H1 (cell line): ENCODE data around the gene ITFG2. TPM values are rescaled to one million over a fixed set of nuclear protein-coding genes. Genes with fewer than 3 reads are reported as not detected.
"Not testable (repeated sequence)": the region's sequence is repeated elsewhere in the genome, so short reads cannot be mapped to it uniquely, and the experiment has no call there.

Experiments used
- CTCF ChIA-PET: fragments of 300-600 bp; sonication (Branson Sonifier 250); formaldehyde crosslinking; loops from one replicate; lab custom pipeline; 2021; ENCODE audit not compliant: partially characterized antibody; lab: Charles Lee
- POLR2A ChIA-PET: fragments of 300-600 bp; sonication (Branson Sonifier 250); formaldehyde crosslinking; loops from one replicate; lab custom pipeline; 2021; ENCODE audit warnings: inconsistent platforms; ENCODE audit not compliant: partially characterized antibody; lab: Charles Lee
- DNase-seq, 2 experiments: peaks; one replicate each; pipeline versions ENCODE4 v3.0.0 to v3.0.0-alpha.2; 2010 to 2022; ENCODE audit warnings: low spot score in 2 of 2, low read depth in 1 of 2, mixed read lengths in 1 of 2
- FAIRE-seq: peaks from 2 replicates; lab custom pipeline; 2011; peaks lifted over from hg19 to GRCh38; lab: Jason Lieb, UNC
- H2AFZ ChIP-seq: 2 replicates; pipeline ENCODE4 v1.8.1; 2012; ENCODE audit warnings: low read length, inconsistent platforms
- H2AK5ac ChIP-seq: 2 replicates; pipeline ENCODE4 v1.6.1; 2013; ENCODE audit warnings: low read depth, low read length
- H2BK120ac ChIP-seq: replicated peaks from 2 replicates; pipeline ENCODE3; 2013; ENCODE audit warnings: low read depth, low read length, inconsistent platforms
- H2BK12ac ChIP-seq: 2 replicates; pipeline ENCODE4 v1.6.1; 2013; ENCODE audit warnings: low read depth, low read length
- H2BK15ac ChIP-seq: 2 replicates; pipeline ENCODE4 v1.6.1; 2013; ENCODE audit warnings: low read length
- H2BK20ac ChIP-seq: 2 replicates; pipeline ENCODE4 v1.6.1; 2013; ENCODE audit warnings: low read length
- H2BK5ac ChIP-seq: 2 replicates; pipeline ENCODE4 v1.6.1; 2013; ENCODE audit warnings: low read depth, low read length
- H3K14ac ChIP-seq: 2 replicates; pipeline ENCODE4 v1.6.1; 2013; ENCODE audit warnings: inconsistent platforms; ENCODE audit not compliant: insufficient read length
- H3K18ac ChIP-seq: 2 replicates; pipeline ENCODE4 v1.6.1; 2013; ENCODE audit warnings: low read length; ENCODE audit errors: extremely low read depth
- H3K23ac ChIP-seq: 2 replicates; pipeline ENCODE4 v1.6.1; 2013; ENCODE audit warnings: inconsistent platforms; ENCODE audit not compliant: insufficient read length
- H3K23me2 ChIP-seq: 2 replicates; pipeline ENCODE4 v1.6.1; 2013; ENCODE audit warnings: low read depth, low read length
- H3K27ac ChIP-seq: 2 replicates; pipeline ENCODE4 v1.6.1; 2011; ENCODE audit warnings: low read depth, low read length, inconsistent platforms
- H3K27me3 ChIP-seq, 4 experiments: replicated peaks in 1 of 4; 1 replicate in 1 of 4; 2 replicates in 3 of 4; pipeline versions ENCODE4 v1.6.1 to v1.8.1; 2011 to 2013; ENCODE audit warnings: low read length in 3 of 4, mild to moderate bottlenecking in 3 of 4, inconsistent platforms in 2 of 4, mixed read lengths in 2 of 4, moderate library complexity in 1 of 4; ENCODE audit not compliant: control insufficient read depth in 3 of 4, insufficient read depth in 3 of 4; ENCODE audit errors: extremely low read depth in 1 of 4
- H3K36me3 ChIP-seq, 4 experiments: 2 replicates each; pipeline versions ENCODE4 v1.6.1 to v1.8.1; 2011 to 2013; ENCODE audit warnings: mild to moderate bottlenecking in 4 of 4, low read length in 3 of 4, moderate library complexity in 2 of 4, control low read depth in 1 of 4, inconsistent platforms in 1 of 4; ENCODE audit not compliant: insufficient read depth in 4 of 4, control insufficient read depth in 2 of 4
- H3K4ac ChIP-seq: replicated peaks from 2 replicates; pipeline ENCODE3; 2013; ENCODE audit warnings: low read length, low read depth, mixed read lengths, inconsistent platforms; ENCODE audit not compliant: insufficient read length
- H3K4me1 ChIP-seq, 4 experiments: replicated peaks in 1 of 4; 1 replicate in 1 of 4; 2 replicates in 3 of 4; pipeline versions ENCODE4 v1.6.1 to v1.8.1; 2011 to 2013; ENCODE audit warnings: low read length in 3 of 4, inconsistent platforms in 2 of 4, mixed read lengths in 1 of 4; ENCODE audit not compliant: insufficient read depth in 4 of 4, control insufficient read depth in 3 of 4
- H3K4me2 ChIP-seq, 2 experiments: 2 replicates each; pipeline versions ENCODE4 v1.6.1 to v1.8.1; 2011 to 2013; ENCODE audit warnings: low read depth in 2 of 2, low read length in 2 of 2, control low read depth in 1 of 2, inconsistent platforms in 1 of 2, mild to moderate bottlenecking in 1 of 2; ENCODE audit not compliant: insufficient read depth in 1 of 2
- H3K4me3 ChIP-seq, 4 experiments: fragments of 200-600, 300-600 bp in 1 of 4; sonication (generic), shearing (Covaris generic), sonication (Bioruptor Twin) in 1 of 4; 2 replicates each; pipeline versions ENCODE4 v1.5.1 to v1.8.1; 2011 to 2016; ENCODE audit warnings: low read length in 4 of 4, low read depth in 3 of 4, control low read depth in 2 of 4, inconsistent platforms in 2 of 4, mild to moderate bottlenecking in 2 of 4, mixed read lengths in 1 of 4, moderate library complexity in 1 of 4; ENCODE audit not compliant: insufficient read depth in 2 of 4; ENCODE audit errors: extremely low read depth in 1 of 4
- H3K56ac ChIP-seq: replicated peaks from 2 replicates; pipeline ENCODE3; 2013; ENCODE audit warnings: low read depth, mild to moderate bottlenecking, mixed read lengths, low read length, inconsistent platforms; ENCODE audit not compliant: insufficient read length
- H3K79me1 ChIP-seq: 2 replicates; pipeline ENCODE4 v1.6.1; 2013; ENCODE audit warnings: low read depth, low read length, control low read depth
- H3K79me2 ChIP-seq, 2 experiments: 2 replicates each; pipeline versions ENCODE4 v1.6.1 to v1.8.1; 2012 to 2013; ENCODE audit warnings: low read length in 2 of 2, mild to moderate bottlenecking in 2 of 2, inconsistent platforms in 1 of 2; ENCODE audit not compliant: insufficient read depth in 2 of 2, control insufficient read depth in 1 of 2
- H3K9ac ChIP-seq, 4 experiments: replicated peaks in 1 of 4; 1 replicate in 1 of 4; 2 replicates in 3 of 4; pipeline versions ENCODE4 v1.6.1 to v1.8.1; 2011 to 2013; ENCODE audit warnings: low read depth in 3 of 4, low read length in 3 of 4, control low read depth in 2 of 4, mild to moderate bottlenecking in 2 of 4, moderate library complexity in 2 of 4, inconsistent platforms in 1 of 4; ENCODE audit errors: extremely low read depth in 1 of 4
- H3K9me3 ChIP-seq, 2 experiments: 2 replicates each; pipeline versions ENCODE4 v1.6.1 to v1.8.1; 2012 to 2013; ENCODE audit warnings: mild to moderate bottlenecking in 2 of 2, moderate library complexity in 2 of 2, control low read depth in 1 of 2, inconsistent platforms in 1 of 2, low read depth in 1 of 2, low read length in 1 of 2, mixed read lengths in 1 of 2; ENCODE audit not compliant: insufficient read depth in 2 of 2
- H4K20me1 ChIP-seq, 2 experiments: replicated peaks in 1 of 2; 2 replicates each; pipeline versions ENCODE3 to v1.8.1; 2011 to 2013; ENCODE audit warnings: inconsistent platforms in 2 of 2, low read length in 2 of 2, mild to moderate bottlenecking in 1 of 2; ENCODE audit not compliant: insufficient read depth in 2 of 2, control insufficient read depth in 1 of 2
- H4K5ac ChIP-seq: 2 replicates; pipeline ENCODE4 v1.6.1; 2013; ENCODE audit warnings: low read length, low read depth, mixed read lengths, inconsistent platforms; ENCODE audit not compliant: insufficient read length
- H4K8ac ChIP-seq: 2 replicates; pipeline ENCODE4 v1.8.0; 2013; ENCODE audit warnings: mild to moderate bottlenecking, moderate library complexity, low read length, inconsistent platforms; ENCODE audit not compliant: insufficient read depth; ENCODE audit errors: extremely low read depth
- H4K91ac ChIP-seq: replicated peaks from 2 replicates; pipeline ENCODE3; 2013; ENCODE audit warnings: low read length, mixed read lengths, inconsistent platforms; ENCODE audit not compliant: insufficient read length
- CHD2 ChIP-seq: IDR thresholded peaks from 2 replicates; pipeline ENCODE4 v1.6.1; 2012; ENCODE audit warnings: low read length, improper control_type of control experiment
- EZH2 ChIP-seq: fragments of 200-600 bp; sonication (generic); IDR thresholded peaks from 2 replicates; pipeline ENCODE4 v1.7.1; 2012; ENCODE audit warnings: low read depth, mild to moderate bottlenecking, moderate library complexity, low read length, inconsistent platforms; ENCODE audit not compliant: severe bottlenecking
- MAFK ChIP-seq: IDR thresholded peaks from 2 replicates; pipeline ENCODE4 v1.6.1; 2012; ENCODE audit warnings: low read depth, mild to moderate bottlenecking, improper control_type of control experiment, low read length
- NRF1 ChIP-seq: IDR thresholded peaks from 2 replicates; pipeline ENCODE4 v1.6.1; 2011; ENCODE audit warnings: mild to moderate bottlenecking, low read depth, low read length, improper control_type of control experiment
- SP1 ChIP-seq: IDR thresholded peaks from 2 replicates; pipeline ENCODE4 v1.6.1; 2011; ENCODE audit warnings: low read depth, low read length
- SRF ChIP-seq: IDR thresholded peaks from 2 replicates; pipeline ENCODE4 v1.6.1; 2011; ENCODE audit warnings: mild to moderate bottlenecking, low read depth, low read length, moderate library complexity
- WGBS, 2 experiments: shearing (Covaris generic) in 1 of 2; methylation state at CpG; one replicate each; pipeline versions ENCODE4 v1.1.6 to v1.1.7; 2013 to 2015; ENCODE audit warnings: low lambda C conversion rate in 2 of 2, mixed read lengths in 2 of 2, inconsistent platforms in 1 of 2, low coverage in 1 of 2, missing lambda C conversion rate in 1 of 2; ENCODE audit not compliant: insufficient replicate concordance in 2 of 2, insufficient coverage in 1 of 2, insufficient read length in 1 of 2; ENCODE audit errors: extremely low coverage in 1 of 2, missing lambda C conversion rate in 1 of 2; 5-methylcytosine and 5-hydroxymethylcytosine counted together
- polyA plus RNA-seq, 7 experiments: library from polyadenylated mRNA; depleted of rRNA in 3 of 7; stranded (reverse) in 5 of 7; unstranded in 2 of 7; fragments of >200 nt in 5 of 7; fragments of 200-250 nt in 2 of 7; gene quantifications; 1 replicate in 5 of 7; 2 replicates in 1 of 7; 4 replicates in 1 of 7; pipeline versions ENCODE4 v1.2.1 to v1.2.3, GENCODE V29; 2011 to 2013; ENCODE audit warnings: missing spikeins in 2 of 7, mixed read lengths in 2 of 7
- total RNA-seq: library from RNA; stranded (reverse); fragmentation: NEBNext Ultra II Directional; extraction: Animal tissue kit (Norgen Biotek cat#: 25700); gene quantifications from 2 replicates; pipeline ENCODE4 v1.2.1, GENCODE V29; 2021

ITFG2 gene
- total and polyA plus RNA-seq, 2 of the 8 experiments (the other 6 are each of a cell fraction or from before 2014, with no cell fraction given) = 15.0 to 22.9 TPM

DNA sequence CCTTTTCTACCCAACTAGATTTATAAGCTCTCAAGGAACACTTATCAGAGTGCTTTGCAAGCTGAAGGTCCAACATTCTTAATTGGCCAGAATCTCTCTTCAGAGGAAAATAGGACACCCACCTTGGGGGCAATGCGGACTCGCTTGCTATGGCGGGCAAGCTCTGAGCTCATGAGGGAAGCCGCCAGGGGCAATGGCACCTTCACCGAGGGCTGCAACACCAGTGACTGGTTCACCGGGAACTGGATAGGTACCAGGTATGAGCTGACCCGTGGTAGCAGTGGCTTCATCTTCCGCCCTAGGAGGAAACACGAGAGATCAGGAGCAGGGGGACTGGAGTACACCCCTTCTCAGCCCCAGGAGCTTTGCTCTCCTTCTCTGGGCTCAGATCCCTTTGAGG, 51.7 kb downstream of the ITFG2 start (continued):
- TF ChIP-seq SP1 (no peak), MAFK (no peak), SRF (no peak), EZH2 (no peak), CHD2 (no peak), NRF1 (no peak)

DNA sequence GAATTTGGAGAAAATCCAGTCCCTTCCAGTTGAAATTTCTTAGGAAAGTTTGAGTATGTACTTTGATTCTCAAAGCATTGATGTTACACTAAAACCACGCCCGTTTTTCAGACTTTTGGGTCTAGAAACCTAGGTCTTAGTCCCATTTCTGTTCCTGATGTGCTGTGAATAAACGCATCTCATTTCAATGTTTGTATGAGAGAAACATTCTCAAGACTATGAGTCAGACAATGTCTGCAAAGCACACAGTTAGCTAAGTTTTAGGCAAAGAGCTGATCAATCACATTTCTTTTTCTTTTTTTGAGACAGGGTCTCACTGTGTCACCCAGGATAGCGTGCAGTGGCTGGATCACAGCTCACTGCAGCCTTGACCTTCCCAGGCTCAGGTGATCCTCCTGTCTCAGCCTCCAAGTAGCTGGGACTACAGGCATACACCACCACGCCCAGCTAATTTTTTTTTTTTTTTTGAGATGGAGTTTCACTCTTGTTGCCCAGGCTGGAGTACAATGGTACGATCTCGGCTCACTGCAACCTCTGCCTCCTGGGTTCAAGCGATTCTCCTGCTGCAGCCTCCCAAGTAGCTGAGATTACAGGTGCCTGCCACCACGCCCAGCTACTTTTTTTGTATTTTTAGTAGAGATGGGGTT, 56.6 kb downstream of the ITFG2 start:
- not testable (repeated sequence) for H2BK15ac ChIP-seq, H2BK120ac ChIP-seq, H3K56ac ChIP-seq, H3K79me1 ChIP-seq, H3K9ac ChIP-seq, DNase-seq, H3K14ac ChIP-seq, H2BK5ac ChIP-seq, H3K23ac ChIP-seq, H3K4ac ChIP-seq, H4K20me1 ChIP-seq, H3K79me2 ChIP-seq, H4K91ac ChIP-seq, H2BK12ac ChIP-seq, H2AK5ac ChIP-seq, H3K27ac ChIP-seq, H4K5ac ChIP-seq, H4K8ac ChIP-seq, H3K4me2 ChIP-seq, H3K4me3 ChIP-seq, H2AFZ ChIP-seq, FAIRE-seq, H3K23me2 ChIP-seq, H3K27me3 ChIP-seq, H3K18ac ChIP-seq, H2BK20ac ChIP-seq, H3K9me3 ChIP-seq, H3K4me1 ChIP-seq
- CTCF ChIA-PET = interaction anchor here (0.6 to 2.2 kb wide), 7 partner anchors 11 to 101 kb away, joined by 3 to 7 read pairs (median 3); no protein-coding TSS in a partner anchor
- POLR2A ChIA-PET = interaction anchor here (0.6 to 4.0 kb wide), 2 partner anchors 11 to 21 kb away, joined by 3 to 15 read pairs; partner anchors contain the start of gene TEX52
- WGBS, 2 experiments = 92% methylated on average over 9 of the region's 9 CpGs; no CpG with 5 or more reads in 1 of the 2 experiments
- peaks cover 31 to 72% (median 69%) of the 10 kb centered on the region in 4 experiments for H3K36me3 ChIP-seq
